Tibial nerve (tissue), 4 donors: ENCODE measurements around the gene FLNC. TPM values are rescaled to one million over a fixed set of nuclear protein-coding genes. Genes with fewer than 3 reads are reported as not detected.

Source experiments
- DNase-seq, 2 donors: peaks; one replicate each; pipeline ENCODE4 v3.0.0-alpha.2; 2019; ENCODE audit warnings: low spot score in 2 of 2
- H3K27ac ChIP-seq, 4 donors: fragments of 200-600 bp; sonication (generic) in 3 of 4; one replicate each; pipeline ENCODE4 v1.5.1; 2017 to 2019; ENCODE audit warnings: mild to moderate bottlenecking in 1 of 4
- H3K27me3 ChIP-seq, 2 donors: fragments of 200-600 bp; sonication (generic) in 1 of 2; one replicate each; pipeline versions ENCODE4 v1.5.1 to v1.6.0; 2017 to 2019
- H3K36me3 ChIP-seq, 3 donors: fragments of 200-600 bp; sonication (generic); one replicate each; pipeline ENCODE4 v1.5.1; 2018 to 2019
- H3K4me1 ChIP-seq, 4 donors: fragments of 200-600 bp; sonication (generic) in 3 of 4; one replicate each; pipeline ENCODE4 v1.5.1; 2017 to 2019
- H3K4me3 ChIP-seq, 4 donors: fragments of 200-600 bp; sonication (generic) in 3 of 4; one replicate each; pipeline ENCODE4 v1.5.1; 2017 to 2019; ENCODE audit warnings: mild to moderate bottlenecking in 1 of 4, moderate library complexity in 1 of 4
- H3K9me3 ChIP-seq, 4 donors: fragments of 200-600 bp; sonication (generic) in 3 of 4; one replicate each; pipeline ENCODE4 v1.5.1; 2017 to 2019
- CTCF ChIP-seq, 5 experiments: fragments of 200-600 bp in 3 of 5; fragments of 450-650 bp in 2 of 5; sonication (generic) in 3 of 5; IDR thresholded peaks; one replicate each; pipeline ENCODE4 v1.5.1; 2016 to 2019; ENCODE audit warnings: antibody characterized with exemption in 5 of 5, mild to moderate bottlenecking in 3 of 5, moderate library complexity in 2 of 5
- EP300 ChIP-seq, 2 donors: sonication (generic); formaldehyde crosslinking; IDR thresholded peaks; one replicate each; pipeline ENCODE4 v1.6.1; 2017; ENCODE audit warnings: antibody characterized with exemption in 2 of 2, mild to moderate bottlenecking in 1 of 2
- POLR2A ChIP-seq, 2 donors: fragments of 450-650 bp; IDR thresholded peaks; one replicate each; pipeline ENCODE4 v1.6.1; 2017; ENCODE audit warnings: antibody characterized with exemption in 2 of 2, mild to moderate bottlenecking in 2 of 2, moderate library complexity in 2 of 2
- WGBS, 2 donors: methylation state at CpG; one replicate each; pipeline ENCODE4 v1.1.5; 2018; 5-methylcytosine and 5-hydroxymethylcytosine counted together
- total RNA-seq, 4 donors: library from RNA; depleted of rRNA; stranded (reverse); fragments of >200 nt; gene quantifications; one replicate each; pipeline ENCODE4 v1.1.0, GENCODE V29; 2016

Gene FLNC
- total RNA-seq, 4 donors from 2014 or later, result 5.5 to 13.5 (median 9.0) TPM

- no peak overlapping the region for H3K4me3 ChIP-seq
- H3K9me3 ChIP-seq, result no peaks in the 10 kb centered on the region
- WGBS, 2 donors, result 84% methylated on average over 3 of the region's 3 CpGs
- no peak overlapping the region for H3K27ac ChIP-seq
- no peaks in the 10 kb centered on the region for H3K36me3 ChIP-seq
- H3K27me3 ChIP-seq, result no peaks in the 10 kb centered on the region
- H3K4me1 ChIP-seq, result peaks cover 0 to 11% (median 0%) of the 10 kb centered on the region in 4 donors
- TF ChIP-seq CTCF (IDR thresholded peaks at IDR 0.05) (no peak), POLR2A (IDR thresholded peaks at IDR 0.05) (no peak), EP300 (IDR thresholded peaks at IDR 0.05) (no peak)
- DNase-seq, result no peak
These were observed 44.5 kb upstream of the FLNC start for GRCh38 chr7:128785738-128786137.

- TF ChIP-seq CTCF (IDR thresholded peaks at IDR 0.05) (no peak), EP300 (IDR thresholded peaks at IDR 0.05) (no peak), POLR2A (IDR thresholded peaks at IDR 0.05) (no peak)
- Histone ChIP-seq H3K4me1 (peaks cover 0 to 25% (median 9%) of the 10 kb centered on the region in 4 donors), H3K9me3 (no peaks in the 10 kb centered on the region), H3K27me3 (peaks cover 0 to 8% of the 10 kb centered on the region in 2 donors), H3K36me3 (no peaks in the 10 kb centered on the region), H3K27ac (no peak overlapping the region), H3K4me3 (no peak overlapping the region)
- DNase-seq, result no peak
- 60 to 63% methylated on average over 9 of the region's 9 CpGs for WGBS, 2 donors
These were observed 41.5 kb upstream of the FLNC start for GRCh38 chr7:128788446-128789412.

- peak overlapping the region in 2 of 4 donors; percentile 45 to 76 for H3K27ac ChIP-seq
- H3K4me1 ChIP-seq, result peaks cover 0 to 25% (median 9%) of the 10 kb centered on the region in 4 donors
- peaks cover 0 to 8% of the 10 kb centered on the region in 2 donors for H3K27me3 ChIP-seq
- TF ChIP-seq CTCF (IDR thresholded peaks at IDR 0.05), result no peak
- no peak for TF ChIP-seq EP300 (IDR thresholded peaks at IDR 0.05)
- TF ChIP-seq POLR2A (IDR thresholded peaks at IDR 0.05), result no peak
- H3K36me3 ChIP-seq, result no peaks in the 10 kb centered on the region
- no peaks in the 10 kb centered on the region for H3K9me3 ChIP-seq
- H3K4me3 ChIP-seq, result peak overlapping the region; percentile 48 to 84 (median 66)
- 11 to 13% methylated on average over 33 to 36 of the region's 45 CpGs for WGBS, 2 donors
- no peak for DNase-seq
These were observed 39.7 kb upstream of the FLNC start for GRCh38 chr7:128790315-128791041.

GRCh38 chr7:128791121-128791971, 38.9 kb upstream of the FLNC start, which contains the start of gene CCDC136:
CCDC136 (plus strand) TSS chr7:128791968; CDS start chr7:128792412, 444 bp downstream.
- DNase-seq, result peak in 1 of 2 donors; percentile 36
- 1% methylated on average over 41 to 74 of the region's 80 CpGs for WGBS, 2 donors
- no peaks in the 10 kb centered on the region for H3K36me3 ChIP-seq

More at GRCh38 chr7:128791121-128791971, 38.9 kb upstream of the FLNC start, which contains the start of gene CCDC136:
- Histone ChIP-seq H3K27me3 (peaks cover 0 to 8% of the 10 kb centered on the region in 2 donors), H3K9me3 (no peaks in the 10 kb centered on the region), H3K4me1 (peaks cover 0 to 25% (median 9%) of the 10 kb centered on the region in 4 donors), H3K4me3 (peak within 1 kb of the TSS; percentile 48 to 84 (median 66)), H3K27ac (peak within 1 kb of the TSS in 2 of 4 donors; percentile 45 to 76)
- peak in 1 of 2 donors; percentile 24 for TF ChIP-seq POLR2A (IDR thresholded peaks at IDR 0.05)
- TF ChIP-seq CTCF (IDR thresholded peaks at IDR 0.05), result no peak
- no peak for TF ChIP-seq EP300 (IDR thresholded peaks at IDR 0.05)
